Pons (tissue), 1 donor: ENCODE results near the gene ACAP2.

Experiments
- DNase-seq: peaks from one replicate; pipeline ENCODE4 v3.0.0-alpha.2; 2016; ENCODE audit warnings: low spot score

The ACAP2 gene

GRCh38 chr3:195286115-195286872, 156.5 kb downstream of the ACAP2 start:
- DNase-seq: no peak

DNA sequence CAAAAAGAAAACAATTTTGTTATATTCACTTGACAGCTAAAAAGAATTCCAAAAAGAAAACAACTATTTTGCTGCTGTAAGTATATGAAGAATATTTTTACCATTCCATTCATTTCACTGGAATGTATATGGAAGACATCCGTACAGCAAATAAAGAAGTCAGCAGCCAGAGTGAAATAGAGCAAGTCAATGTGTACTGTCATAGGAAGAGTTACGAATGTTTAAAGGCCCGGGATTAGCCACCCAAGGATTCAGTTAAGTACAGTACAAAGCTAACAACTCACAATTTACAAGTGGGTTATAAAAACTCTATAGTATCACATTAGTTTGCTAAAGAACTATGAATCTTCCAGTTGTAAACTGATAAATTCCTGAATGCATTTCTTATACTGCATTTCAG, 157.4 kb downstream of the ACAP2 start:
- DNase-seq: no peak

GRCh38 chr3:195284842-195285241, 158.0 kb downstream of the ACAP2 start:
- no peak for DNase-seq

DNA sequence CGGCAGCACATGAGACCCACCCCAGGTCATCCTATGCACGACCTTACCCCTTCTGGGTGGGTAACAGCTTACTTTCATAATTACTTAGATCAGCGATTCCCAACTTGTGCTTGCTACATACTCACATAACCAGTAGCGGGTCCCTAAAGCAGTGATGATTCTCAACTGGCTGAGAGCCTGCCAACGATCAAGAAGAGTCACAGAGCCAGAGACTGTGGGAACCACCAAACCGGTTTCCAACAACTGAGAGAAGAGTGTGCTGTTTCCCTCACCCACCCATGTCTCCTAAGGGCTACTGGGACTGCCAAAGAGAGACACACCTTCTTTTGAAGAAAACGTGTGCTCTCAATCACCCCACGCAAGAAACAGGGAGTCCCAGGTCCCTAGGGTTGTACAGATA, 159.9 kb downstream of the ACAP2 start:
- DNase-seq: no peak

GRCh38 chr3:195274259-195274966, 168.4 kb downstream of the ACAP2 start:
- DNase-seq: no peak

DNA sequence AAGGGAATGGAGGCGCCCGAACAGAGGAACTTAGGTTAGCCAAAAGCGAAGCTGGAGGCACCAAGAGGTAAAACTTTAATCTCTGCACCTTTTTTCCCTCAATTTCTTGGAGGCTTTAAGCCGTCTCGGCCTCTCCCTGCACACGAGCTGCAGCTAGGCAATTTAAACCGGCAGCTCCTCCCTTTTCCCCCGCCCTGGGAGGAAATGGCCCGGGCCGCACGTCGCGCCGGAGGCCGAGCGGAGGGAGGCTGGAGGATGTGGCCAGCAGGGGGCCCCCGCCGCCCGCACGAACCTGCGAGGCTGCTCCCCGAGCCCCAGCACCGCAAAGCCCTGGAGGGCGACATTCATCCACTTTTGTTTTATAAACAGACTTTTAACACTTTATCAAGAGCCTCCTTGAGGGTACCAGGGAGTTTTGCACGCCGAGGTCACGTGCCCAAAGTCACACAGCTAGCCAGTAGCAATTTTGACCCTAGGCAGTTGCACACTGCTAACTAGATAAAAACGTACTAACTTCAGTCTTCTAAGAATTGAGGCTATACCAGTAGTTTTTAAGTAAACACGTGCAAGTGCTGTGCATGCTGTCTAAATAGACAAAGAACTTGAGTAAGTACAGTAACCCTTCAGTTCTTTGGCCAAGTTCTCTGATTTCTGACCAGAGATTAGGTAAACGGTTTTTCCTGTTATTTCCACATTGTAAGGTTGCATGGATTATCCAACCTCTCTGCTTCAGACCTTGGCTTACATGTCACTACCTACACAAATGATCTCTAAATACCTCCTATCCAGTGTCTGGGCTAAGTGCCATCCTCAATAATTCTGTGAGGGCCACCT, 171.2 kb downstream of the ACAP2 start:
- peak; percentile 90 for DNase-seq

DNA sequence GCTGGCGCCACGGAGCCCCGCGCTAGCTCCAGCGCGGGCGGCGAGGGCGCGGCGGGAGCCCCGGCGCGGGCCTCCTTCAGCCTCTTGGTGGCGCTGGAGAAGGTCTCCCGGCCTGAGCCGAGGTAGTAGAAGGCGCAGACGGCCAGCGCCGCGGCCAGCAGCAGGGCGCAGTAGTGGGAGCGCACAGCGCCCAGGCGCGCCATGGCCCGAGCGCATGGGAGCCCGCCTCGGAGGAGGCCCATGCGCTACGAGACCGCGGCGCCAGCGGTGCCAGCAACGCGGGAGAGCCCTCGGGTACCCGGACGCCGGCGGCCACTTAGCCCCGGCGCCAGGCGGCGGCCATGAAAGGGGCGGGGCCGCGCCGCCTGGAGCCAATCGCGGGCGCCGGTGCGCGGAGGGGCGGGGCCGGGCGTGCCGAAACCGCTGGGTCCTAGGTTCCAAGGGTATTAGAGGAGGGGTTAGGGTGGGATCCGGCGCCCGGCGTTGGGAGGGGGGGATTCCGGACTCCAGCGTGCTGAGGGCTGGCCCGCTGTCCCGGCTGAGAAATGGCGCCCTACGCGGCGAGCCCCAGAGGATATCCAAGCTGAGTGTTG, 171.9 kb downstream of the ACAP2 start, which contains the start of gene XXYLT1:
XXYLT1 (minus strand) TSS at position 343 of the 593 bp plus-strand sequence; CDS start at position 242, 101 bp downstream.
- peak; percentile 81 for DNase-seq

DNA sequence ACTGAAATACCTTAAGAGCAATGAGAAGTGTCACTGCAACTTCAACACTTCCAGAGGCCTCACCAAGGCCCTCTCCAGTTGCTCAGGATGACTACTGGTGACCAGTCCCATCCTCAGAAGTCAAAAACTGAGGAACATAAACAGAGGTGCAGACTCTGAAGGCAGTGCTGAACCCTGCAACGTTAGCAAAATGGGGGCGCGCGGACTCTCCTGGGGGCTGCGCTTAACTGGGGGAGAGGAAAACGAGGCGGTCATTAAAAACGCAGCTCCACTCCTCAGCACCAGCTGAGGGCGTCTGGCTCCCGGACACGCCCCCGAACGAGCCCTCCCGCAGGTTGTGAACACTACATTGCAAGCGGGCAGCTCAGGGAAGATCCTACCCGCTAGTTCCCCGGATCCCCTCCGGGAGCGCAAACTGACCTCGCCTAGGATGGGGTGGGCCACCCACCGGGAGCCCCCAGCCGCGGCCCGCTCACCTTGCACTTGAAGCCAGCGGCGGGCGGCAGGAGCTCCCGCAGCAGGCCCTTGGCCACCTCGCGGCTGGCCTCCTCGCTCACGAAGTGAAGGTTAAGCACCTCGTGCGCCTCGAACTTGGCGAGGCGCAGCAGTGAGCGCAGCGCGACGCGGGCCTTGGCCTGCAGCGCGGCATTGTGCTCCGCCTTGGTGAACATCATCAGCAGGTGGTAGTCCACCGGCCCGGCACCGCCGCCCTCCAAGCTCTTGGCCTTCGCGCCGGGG, 172.6 kb downstream of the ACAP2 start:
- DNase-seq: no peak

DNA sequence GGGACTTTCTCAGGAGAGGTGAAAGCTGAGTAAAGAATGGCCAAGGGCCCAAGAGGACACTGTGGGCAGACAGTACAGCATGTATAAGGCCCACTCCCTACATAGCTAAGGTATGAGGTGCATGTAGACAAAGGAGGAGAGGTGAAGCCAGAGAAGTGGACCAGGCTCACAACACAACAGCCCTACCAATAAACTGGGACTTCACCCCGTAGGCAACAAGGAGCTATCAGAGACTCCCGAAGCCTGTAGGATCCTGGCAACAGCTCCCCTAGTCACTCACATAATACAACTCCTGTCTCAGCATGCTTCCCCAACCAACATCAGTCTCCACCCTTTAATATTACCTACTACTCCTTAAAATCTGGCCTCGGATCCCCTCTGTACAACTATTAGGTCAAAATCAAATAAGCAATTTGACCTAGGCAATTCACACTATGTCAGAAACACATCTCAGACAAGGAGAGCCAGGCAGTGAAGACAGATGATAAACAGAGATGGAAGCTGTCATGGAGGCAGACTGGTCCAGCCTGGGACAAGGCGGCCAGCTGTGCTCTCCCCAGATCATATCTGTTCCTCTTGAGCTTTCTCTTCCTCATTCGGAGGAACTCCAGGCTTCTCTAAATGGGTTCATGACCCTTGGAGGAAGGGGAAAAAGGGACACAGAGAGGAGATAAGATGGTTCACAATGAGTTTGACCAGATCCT, 173.3 kb downstream of the ACAP2 start:
- DNase-seq: peak; percentile 42

- DNase-seq: no peak
Observed at GRCh38 chr3:195268576-195269309, 174.1 kb downstream of the ACAP2 start.

DNA sequence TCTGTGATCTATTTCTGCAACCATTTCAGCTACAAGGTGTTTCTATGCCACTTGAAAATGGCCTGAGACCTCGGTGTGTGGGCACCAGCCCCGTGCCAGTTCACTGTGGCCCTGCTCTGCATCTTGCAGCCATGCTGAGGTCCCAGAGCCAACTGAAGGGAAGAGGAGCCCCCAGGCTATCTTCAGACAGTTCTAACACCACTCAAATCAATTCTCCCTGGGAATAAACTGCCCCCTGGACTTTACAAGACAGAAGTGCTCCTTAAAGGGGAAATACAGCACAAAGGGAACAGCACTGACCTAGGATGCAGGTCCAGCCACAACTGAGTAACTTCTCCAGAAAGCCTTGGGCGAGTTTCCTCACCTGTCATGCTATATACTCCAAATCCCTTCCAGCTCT, 175.7 kb downstream of the ACAP2 start:
- no peak for DNase-seq

DNA sequence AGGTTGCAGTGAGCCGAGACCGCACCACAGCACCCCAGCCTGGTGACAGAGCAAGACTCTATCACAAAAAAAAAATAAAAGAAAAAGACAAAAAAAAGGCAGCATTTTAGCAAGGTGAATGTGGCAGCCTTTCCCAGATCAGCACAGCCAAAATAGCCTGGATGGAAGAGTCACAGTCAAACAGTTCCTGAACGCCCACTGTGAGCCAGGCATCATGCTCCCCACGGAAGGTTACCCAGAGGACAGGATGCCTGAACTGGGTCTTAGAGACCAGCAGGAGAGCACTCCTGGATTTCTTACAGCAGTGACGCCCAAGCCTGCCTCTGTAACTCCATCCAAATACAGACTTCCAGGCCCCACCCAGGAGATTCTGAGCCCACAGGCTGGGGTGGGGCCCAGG, 176.4 kb downstream of the ACAP2 start:
- DNase-seq: no peak

DNA sequence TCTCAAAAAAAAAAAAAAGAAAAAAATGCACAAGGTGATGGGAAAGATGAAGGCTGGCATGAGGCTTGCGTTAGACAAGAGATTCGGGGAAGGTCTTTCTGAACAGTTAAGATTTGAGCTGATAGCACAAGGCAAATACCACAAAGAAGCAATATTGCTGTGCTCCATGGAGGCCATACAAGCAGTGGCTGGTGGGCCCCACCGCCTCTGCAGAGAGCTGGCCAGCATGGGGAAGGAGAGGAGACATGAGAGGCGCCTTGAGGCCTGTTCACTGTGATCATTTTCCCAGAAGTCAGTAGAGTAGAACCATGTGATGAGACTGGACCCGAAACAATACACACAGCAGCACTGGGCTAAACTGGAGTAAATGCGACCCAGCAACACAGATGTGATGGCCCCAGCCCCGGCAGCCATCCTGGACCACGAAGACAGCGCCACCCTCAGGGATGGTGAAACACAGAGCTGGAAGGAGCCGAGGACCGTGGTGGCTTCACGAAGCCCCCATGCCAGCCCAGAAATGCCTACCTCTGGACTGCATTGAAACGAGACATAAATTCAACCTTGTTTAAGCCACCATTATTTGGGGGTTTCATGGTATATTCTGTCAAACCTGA, 177.3 kb downstream of the ACAP2 start:
- no peak for DNase-seq

DNA sequence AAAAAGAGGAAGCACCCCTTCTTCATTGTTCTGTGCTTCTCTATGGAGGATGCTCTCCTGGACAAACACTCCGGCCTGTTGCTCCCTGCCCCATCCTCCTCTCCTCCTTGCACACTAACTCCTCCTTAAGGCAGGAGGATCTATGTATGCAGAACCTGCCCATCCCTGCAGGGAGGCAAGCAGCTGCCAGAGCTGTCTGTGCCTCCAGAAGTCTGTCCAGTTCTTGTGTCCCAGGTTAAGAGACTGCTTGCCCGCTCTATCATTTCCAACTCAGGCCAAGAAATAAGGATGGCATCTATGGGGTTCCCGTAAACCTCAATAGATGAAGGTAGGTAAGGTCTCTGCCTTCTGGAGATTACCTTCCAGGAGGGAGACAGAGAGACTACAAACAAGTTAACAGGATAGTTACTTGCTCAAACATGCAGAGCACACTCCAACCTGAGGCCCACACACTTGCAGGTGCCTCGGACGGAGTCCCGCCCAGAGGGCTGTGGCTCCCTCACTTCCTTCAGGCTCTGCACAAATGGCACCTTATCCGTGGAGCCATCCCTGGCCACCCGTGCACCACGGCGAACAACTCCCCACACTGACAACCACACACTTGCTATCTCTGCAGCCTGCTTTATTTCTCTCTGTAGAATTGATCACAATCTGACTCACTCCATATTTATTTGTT, 178.8 kb downstream of the ACAP2 start:
- no peak for DNase-seq

- no peak for DNase-seq
Observed at GRCh38 chr3:195263193-195263924, 179.5 kb downstream of the ACAP2 start.

DNA sequence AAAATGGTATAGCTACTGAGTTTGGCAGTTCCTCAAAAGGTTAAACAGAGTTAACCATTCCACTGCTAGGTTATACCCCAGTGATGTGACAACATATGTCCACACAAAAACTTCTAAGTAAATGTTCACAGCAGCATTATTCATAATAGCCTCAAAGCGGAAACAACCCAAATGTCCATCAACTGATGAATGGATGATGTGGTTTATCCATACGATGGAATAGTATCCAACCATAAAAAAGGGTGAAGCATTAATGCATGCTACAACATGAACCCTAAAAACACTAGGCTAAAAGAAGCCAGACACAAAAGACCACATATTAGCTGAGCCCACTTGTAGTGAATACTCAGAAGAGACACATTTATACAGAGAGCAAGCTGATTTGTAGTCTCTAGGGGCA, 180.9 kb downstream of the ACAP2 start:
- DNase-seq: no peak

- DNase-seq: peak; percentile 44
Observed at GRCh38 chr3:195260280-195260905, 182.4 kb downstream of the ACAP2 start.
